HepG2 (cell line): ENCODE measurements around the gene CRADD. TPM values are rescaled to one million over a fixed set of nuclear protein-coding genes. Genes with fewer than 3 reads are reported as not detected.

Experiments
- ATAC-seq: fragments of 200-7000 bp; cut with Tn5 transposase; 3 replicates; pipeline ENCODE4 v1.9.1; 2020; ENCODE audit warnings: mild to moderate bottlenecking, moderate library complexity
- BruUV-seq: library from RNA; stranded (reverse); fragments of 400-500 nt; replicated peaks from 2 replicates; lab custom pipeline; 2021; lab: Mats Ljungman, UMichigan
- CTCF ChIA-PET: fragments of 300-600 bp; formaldehyde crosslinking; extraction: SDS; loops from one replicate; lab custom pipeline; 2021; ENCODE audit warnings: low total read pairs, inconsistent platforms, low intra/inter-chr PET ratio; lab: Yijun Ruan, JAX
- POLR2A ChIA-PET: fragments of 350-600 bp; sonication (Branson Sonifier 250); formaldehyde crosslinking; loops from one replicate; lab custom pipeline; 2020; ENCODE audit warnings: antibody characterized with exemption, inconsistent platforms; lab: Yijun Ruan, JAX
- DNase-seq: peaks from one replicate; pipeline ENCODE4 v3.0.0-alpha.2; 2015; ENCODE audit warnings: low spot score
- FAIRE-seq: peaks from 3 replicates; lab custom pipeline; 2011; peaks lifted over from hg19 to GRCh38; lab: Jason Lieb, UNC
- H2AFZ ChIP-seq: one replicate; pipeline ENCODE4 v1.6.1; 2011; ENCODE audit warnings: low read length, inconsistent platforms
- H3K27ac ChIP-seq: fragments of 300-600 bp; 3 replicates; pipeline ENCODE4 v1.8.0; 2011; ENCODE audit warnings: mixed run types, mild to moderate bottlenecking, mixed read lengths, low read length, inconsistent platforms; ENCODE audit not compliant: insufficient read depth; ENCODE audit errors: extremely low read length
- H3K27me3 ChIP-seq, 2 experiments: fragments of 200-600 bp in 1 of 2; 2 replicates in 1 of 2; 3 replicates in 1 of 2; pipeline versions ENCODE4 v1.6.0 to v1.8.0; 2011; ENCODE audit warnings: low read length in 2 of 2, mild to moderate bottlenecking in 2 of 2, moderate library complexity in 2 of 2, inconsistent platforms in 1 of 2; ENCODE audit not compliant: insufficient read depth in 2 of 2, control insufficient read depth in 1 of 2
- H3K36me3 ChIP-seq, 2 experiments: fragments of 200-600 bp in 1 of 2; replicated peaks in 1 of 2; 2 replicates in 1 of 2; 3 replicates in 1 of 2; pipeline versions ENCODE4 v1.5.1 to v1.8.0; 2011; ENCODE audit warnings: low read length in 2 of 2, inconsistent platforms in 1 of 2; ENCODE audit not compliant: insufficient read depth in 2 of 2, control insufficient read depth in 1 of 2
- H3K4me1 ChIP-seq: 2 replicates; pipeline ENCODE4 v1.5.1; 2012; ENCODE audit warnings: low read length, inconsistent platforms; ENCODE audit not compliant: insufficient read depth
- H3K4me2 ChIP-seq: 2 replicates; pipeline ENCODE4 v1.6.0; 2011; ENCODE audit warnings: low read depth, low read length, inconsistent platforms
- H3K4me3 ChIP-seq, 3 experiments: fragments of 200-600 bp in 1 of 3; sonication (generic), shearing (Covaris generic) in 1 of 3; replicated peaks in 1 of 3; 2 replicates each; pipeline ENCODE4 v1.5.1; 2011 to 2016; ENCODE audit warnings: low read length in 3 of 3, inconsistent platforms in 2 of 3, low read depth in 2 of 3, mild to moderate bottlenecking in 2 of 3, control low read depth in 1 of 3, mixed read lengths in 1 of 3; ENCODE audit not compliant: insufficient read depth in 1 of 3
- H3K79me2 ChIP-seq: one replicate; pipeline ENCODE4 v1.6.1; 2011; ENCODE audit warnings: low read length, inconsistent platforms; ENCODE audit not compliant: insufficient read depth
- H3K9ac ChIP-seq: 2 replicates; pipeline ENCODE4 v1.6.0; 2011; ENCODE audit warnings: mild to moderate bottlenecking, low read depth, low read length, inconsistent platforms; ENCODE audit not compliant: insufficient read depth
- H3K9me3 ChIP-seq: 2 replicates; pipeline ENCODE4 v1.5.1; 2012; ENCODE audit warnings: mild to moderate bottlenecking, low read length
- H4K20me1 ChIP-seq: 2 replicates; pipeline ENCODE4 v1.6.0; 2011; ENCODE audit warnings: inconsistent platforms, mild to moderate bottlenecking, low read length, moderate library complexity; ENCODE audit not compliant: insufficient read depth
- HES4 ChIP-seq: sonication (generic); formaldehyde crosslinking; IDR thresholded peaks from 2 replicates; pipeline ENCODE4 v1.9.0; 2021; ENCODE audit warnings: mild to moderate bottlenecking, missing genetic modification reagents, borderline replicate concordance
- PITX1 ChIP-seq: sonication (generic); formaldehyde crosslinking; IDR thresholded peaks from 2 replicates; pipeline ENCODE4 v1.5.1; 2020; ENCODE audit warnings: mild to moderate bottlenecking, missing genetic modification reagents
- ZNF160 ChIP-seq: sonication (generic); formaldehyde crosslinking; IDR thresholded peaks from 2 replicates; pipeline ENCODE4 v1.8.0; 2022; ENCODE audit warnings: mild to moderate bottlenecking, inconsistent platforms, missing genetic modification reagents
- ZNF251 ChIP-seq: sonication (generic); formaldehyde crosslinking; IDR thresholded peaks from 2 replicates; pipeline ENCODE4 v1.9.0; 2021; ENCODE audit warnings: mild to moderate bottlenecking, missing genetic modification reagents
- ZNF615 ChIP-seq: sonication (generic); formaldehyde crosslinking; IDR thresholded peaks from 2 replicates; pipeline ENCODE4 v1.5.0; 2020; ENCODE audit warnings: mild to moderate bottlenecking, missing genetic modification reagents, borderline replicate concordance
- ZNF737 ChIP-seq: sonication (generic); formaldehyde crosslinking; IDR thresholded peaks from 2 replicates; pipeline ENCODE4 v1.5.0; 2020; ENCODE audit warnings: missing genetic modification reagents, mild to moderate bottlenecking, borderline replicate concordance
- ZNF839 ChIP-seq: sonication (generic); formaldehyde crosslinking; IDR thresholded peaks from 2 replicates; pipeline ENCODE4 v1.4.0; 2020; ENCODE audit warnings: missing genetic modification reagents, mild to moderate bottlenecking, borderline replicate concordance
- in situ Hi-C: cut with HindIII; loops from 2 replicates; pipeline ENCODE4 v1.10.0; 2017; ENCODE audit warnings: low pct_unique_long_range_greater_than_20kb; ENCODE audit not compliant: extremely low pct_ligation_motif_present
- intact Hi-C: fragments of 100-400 bp; cut with micrococcal nuclease; formaldehyde crosslinking; loops from one replicate; pipeline ENCODE4 v1.10.0; 2022; ENCODE audit not compliant: unreplicated experiment
- polyA plus RNA-seq, 8 experiments: library from polyadenylated mRNA; depleted of rRNA in 3 of 8; stranded (reverse) in 7 of 8; unstranded in 1 of 8; fragments of >200 nt; fragmentation: Illumina TruSeq in 4 of 8; extraction: Trizol in 4 of 8; gene quantifications; 2 replicates each; pipeline versions ENCODE4 v1.2.1 to v1.2.3, GENCODE V29; 2011 to 2016; ENCODE audit warnings: low read depth in 4 of 8, missing spikeins in 1 of 8, mixed read lengths in 1 of 8; ENCODE audit not compliant: insufficient read depth in 1 of 8
- total RNA-seq, 5 experiments: library from RNA; depleted of rRNA; stranded (reverse); fragments of >200 nt; fragmentation: Illumina TruSeq; extraction: Trizol; gene quantifications; 2 replicates each; pipeline ENCODE4 v1.2.3, GENCODE V29; 2016; ENCODE audit warnings: low read depth in 1 of 5
- TF ChIP-seq, protein P1 (sequence below): sonication (generic); formaldehyde crosslinking; IDR thresholded peaks from 2 replicates; pipeline ENCODE4 v1.5.1; 2020; ENCODE audit warnings: mild to moderate bottlenecking, missing genetic modification reagents
- TF ChIP-seq, protein P2 (sequence below): sonication (generic); formaldehyde crosslinking; IDR thresholded peaks from 2 replicates; pipeline ENCODE4 v1.5.1; 2020; ENCODE audit warnings: mild to moderate bottlenecking, missing genetic modification reagents, moderate library complexity

The CRADD gene
- total and polyA plus RNA-seq, 2 of the 13 experiments (the other 11 are each of a cell fraction or from before 2014, with no cell fraction given), result 12.4 to 18.8 TPM

DNA sequence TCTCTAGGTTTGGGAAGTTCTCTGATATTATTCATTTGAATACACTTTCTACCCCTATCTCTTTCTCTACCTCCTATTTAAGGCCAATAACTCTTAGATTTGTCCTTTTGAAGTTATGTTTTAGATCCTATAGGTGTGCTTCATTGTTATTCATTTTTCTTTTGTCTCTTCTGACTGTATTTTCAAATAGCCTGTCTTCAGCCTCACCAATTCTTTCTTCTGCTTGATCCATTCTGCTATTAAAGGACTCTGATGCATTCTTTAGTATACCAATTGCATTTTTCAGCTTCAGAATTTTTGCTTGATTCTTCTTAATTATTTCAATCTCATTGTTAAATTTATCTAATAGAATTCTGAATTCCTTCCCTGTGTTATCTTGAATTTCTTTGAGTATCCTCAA lies 199.2 kb downstream of the CRADD start:
- in situ Hi-C loops, result no loop called here

DNA sequence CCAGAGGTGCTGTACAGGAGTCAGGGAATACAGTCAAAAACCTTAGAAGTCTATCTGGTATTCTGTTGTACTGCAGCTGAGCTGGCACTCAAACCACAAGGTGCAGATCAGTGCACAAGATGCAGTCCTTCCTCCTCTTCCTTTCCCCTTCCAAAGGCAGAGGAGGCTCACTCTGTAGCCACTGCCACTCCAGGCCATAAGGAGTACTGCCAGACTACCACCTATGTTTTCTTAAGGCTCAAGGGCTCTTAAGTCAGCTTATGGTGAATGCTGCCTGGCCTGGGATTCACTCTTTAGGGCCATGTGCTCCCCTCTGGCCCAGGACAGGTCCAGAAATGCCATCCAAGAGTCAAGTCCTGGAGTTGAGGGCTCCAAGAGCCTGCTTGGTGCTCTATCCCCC lies 200.3 kb downstream of the CRADD start:
- H3K4me3 ChIP-seq, result no peak overlapping the region
- no peaks in the 10 kb centered on the region for H3K4me1 ChIP-seq
- H2AFZ ChIP-seq, result no peak overlapping the region
- H3K9ac ChIP-seq, result no peak overlapping the region
- in situ Hi-C loops, result no loop called here
- no peak; the same call in 2 of the 3 replicates for ATAC-seq
- no peak for DNase-seq
- no peaks in the 10 kb centered on the region for H4K20me1 ChIP-seq
- ChIA-PET CTCF (no interaction called here), POLR2A (no interaction called here)
- BruUV-seq, result no TSS peak
- H3K27me3 ChIP-seq, result no peaks in the 10 kb centered on the region
- no peaks in the 10 kb centered on the region for H3K79me2 ChIP-seq
- H3K9me3 ChIP-seq, result peaks cover 11% of the 10 kb centered on the region; the same call in 1 of the 2 replicates
- intact Hi-C loops, result no loop called here
- FAIRE-seq, result no peak
- H3K4me2 ChIP-seq, result no peak overlapping the region
- H3K27ac ChIP-seq, result no peak overlapping the region
- H3K36me3 ChIP-seq, result no peaks in the 10 kb centered on the region
- TF ChIP-seq HES4 (CRISPR knock-in tag) (no peak), PITX1 (CRISPR knock-in tag) (no peak), ZNF251 (CRISPR knock-in tag) (no peak), ZNF737 (CRISPR knock-in tag) (no peak), ZNF615 (no peak)
- TF ChIP-seq, protein P1, sequence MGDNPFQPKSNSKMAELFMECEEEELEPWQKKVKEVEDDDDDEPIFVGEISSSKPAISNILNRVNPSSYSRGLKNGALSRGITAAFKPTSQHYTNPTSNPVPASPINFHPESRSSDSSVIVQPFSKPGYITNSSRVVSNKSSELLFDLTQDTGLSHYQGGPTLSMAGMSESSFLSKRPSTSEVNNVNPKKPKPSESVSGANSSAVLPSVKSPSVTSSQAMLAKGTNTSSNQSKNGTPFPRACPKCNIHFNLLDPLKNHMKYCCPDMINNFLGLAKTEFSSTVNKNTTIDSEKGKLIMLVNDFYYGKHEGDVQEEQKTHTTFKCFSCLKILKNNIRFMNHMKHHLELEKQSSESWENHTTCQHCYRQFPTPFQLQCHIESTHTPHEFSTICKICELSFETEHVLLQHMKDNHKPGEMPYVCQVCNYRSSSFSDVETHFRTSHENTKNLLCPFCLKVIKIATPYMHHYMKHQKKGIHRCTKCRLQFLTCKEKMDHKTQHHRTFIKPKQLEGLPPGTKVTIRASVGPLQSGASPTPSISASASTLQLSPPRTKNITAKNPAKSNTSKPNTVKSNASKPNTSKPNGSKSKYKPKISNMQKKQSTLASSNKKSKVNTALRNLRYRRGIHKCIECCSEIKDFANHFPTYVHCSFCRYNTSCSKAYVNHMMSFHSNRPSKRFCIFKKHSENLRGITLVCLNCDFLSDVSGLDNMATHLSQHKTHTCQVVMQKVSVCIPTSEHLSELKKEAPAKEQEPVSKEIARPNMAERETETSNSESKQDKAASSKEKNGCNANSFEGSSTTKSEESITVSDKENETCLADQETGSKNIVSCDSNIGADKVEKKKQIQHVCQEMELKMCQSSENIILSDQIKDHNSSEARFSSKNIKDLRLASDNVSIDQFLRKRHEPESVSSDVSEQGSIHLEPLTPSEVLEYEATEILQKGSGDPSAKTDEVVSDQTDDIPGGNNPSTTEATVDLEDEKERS, result no peak

More for the DNA sequence above, 199.2 kb downstream of the CRADD start:
- no peak overlapping the region for H3K4me3 ChIP-seq
- H4K20me1 ChIP-seq, result no peaks in the 10 kb centered on the region
- DNase-seq, result no peak
- H3K9ac ChIP-seq, result no peak overlapping the region
- no peak for FAIRE-seq
- H3K27me3 ChIP-seq, result no peaks in the 10 kb centered on the region
- POLR2A ChIA-PET, result no interaction called here
- no peaks in the 10 kb centered on the region for H3K79me2 ChIP-seq
- CTCF ChIA-PET, result no interaction called here
- intact Hi-C loops, result no loop called here
- TF ChIP-seq ZNF839 (no peak), ZNF160 (CRISPR knock-in tag) (peak; percentile 71; the same call in 1 of the 2 replicates)
- TF ChIP-seq, protein P2, sequence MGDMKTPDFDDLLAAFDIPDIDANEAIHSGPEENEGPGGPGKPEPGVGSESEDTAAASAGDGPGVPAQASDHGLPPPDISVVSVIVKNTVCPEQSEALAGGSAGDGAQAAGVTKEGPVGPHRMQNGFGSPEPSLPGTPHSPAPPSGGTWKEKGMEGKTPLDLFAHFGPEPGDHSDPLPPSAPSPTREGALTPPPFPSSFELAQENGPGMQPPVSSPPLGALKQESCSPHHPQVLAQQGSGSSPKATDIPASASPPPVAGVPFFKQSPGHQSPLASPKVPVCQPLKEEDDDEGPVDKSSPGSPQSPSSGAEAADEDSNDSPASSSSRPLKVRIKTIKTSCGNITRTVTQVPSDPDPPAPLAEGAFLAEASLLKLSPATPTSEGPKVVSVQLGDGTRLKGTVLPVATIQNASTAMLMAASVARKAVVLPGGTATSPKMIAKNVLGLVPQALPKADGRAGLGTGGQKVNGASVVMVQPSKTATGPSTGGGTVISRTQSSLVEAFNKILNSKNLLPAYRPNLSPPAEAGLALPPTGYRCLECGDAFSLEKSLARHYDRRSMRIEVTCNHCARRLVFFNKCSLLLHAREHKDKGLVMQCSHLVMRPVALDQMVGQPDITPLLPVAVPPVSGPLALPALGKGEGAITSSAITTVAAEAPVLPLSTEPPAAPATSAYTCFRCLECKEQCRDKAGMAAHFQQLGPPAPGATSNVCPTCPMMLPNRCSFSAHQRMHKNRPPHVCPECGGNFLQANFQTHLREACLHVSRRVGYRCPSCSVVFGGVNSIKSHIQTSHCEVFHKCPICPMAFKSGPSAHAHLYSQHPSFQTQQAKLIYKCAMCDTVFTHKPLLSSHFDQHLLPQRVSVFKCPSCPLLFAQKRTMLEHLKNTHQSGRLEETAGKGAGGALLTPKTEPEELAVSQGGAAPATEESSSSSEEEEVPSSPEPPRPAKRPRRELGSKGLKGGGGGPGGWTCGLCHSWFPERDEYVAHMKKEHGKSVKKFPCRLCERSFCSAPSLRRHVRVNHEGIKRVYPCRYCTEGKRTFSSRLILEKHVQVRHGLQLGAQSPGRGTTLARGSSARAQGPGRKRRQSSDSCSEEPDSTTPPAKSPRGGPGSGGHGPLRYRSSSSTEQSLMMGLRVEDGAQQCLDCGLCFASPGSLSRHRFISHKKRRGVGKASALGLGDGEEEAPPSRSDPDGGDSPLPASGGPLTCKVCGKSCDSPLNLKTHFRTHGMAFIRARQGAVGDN (CRISPR knock-in tag), result no peak
- TF ChIP-seq, all 625 proteins: peak for 1
- Histone ChIP-seq H3K4me1 (no peaks in the 10 kb centered on the region), H2AFZ (no peak overlapping the region), H3K36me3 (no peaks in the 10 kb centered on the region), H3K4me2 (no peak overlapping the region), H3K9me3 (peaks cover 14% of the 10 kb centered on the region; the same call in 1 of the 2 replicates), H3K27ac (no peak overlapping the region)
- no TSS peak for BruUV-seq
- no peak for ATAC-seq
